HL-60 (cell line): ENCODE measurements around the gene ATXN3.
A peak's percentile ranks its signal among the peaks of the same experiment; 100 is the strongest.

Experiments used
- DNase-seq, 2 experiments: peaks; one replicate each; pipeline ENCODE4 v3.0.0-alpha.2; 2010 to 2020; ENCODE audit warnings: low read depth in 1 of 2, low spot score in 1 of 2
- H3K27ac ChIP-seq: fragments of 250-450 bp; sonication (Bioruptor Pico); replicated peaks from 2 replicates; pipeline ENCODE4 v1.5.1; 2020; ENCODE audit warnings: mild to moderate bottlenecking, moderate library complexity
- H3K27me3 ChIP-seq: fragments of 250-450 bp; sonication (Bioruptor Pico); 2 replicates; pipeline ENCODE4 v1.5.1; 2021; ENCODE audit warnings: mild to moderate bottlenecking, moderate library complexity; ENCODE audit not compliant: insufficient read depth, poor library complexity, severe bottlenecking
- H3K4me3 ChIP-seq: replicated peaks from 2 replicates; pipeline ENCODE4 v1.5.1; 2011; ENCODE audit warnings: mild to moderate bottlenecking, control low read depth, low read length; ENCODE audit not compliant: insufficient read depth
- CTCF ChIP-seq: IDR thresholded peaks from one replicate; pipeline ENCODE4 v1.5.1; 2011; ENCODE audit warnings: low read length, control low read depth, inconsistent platforms; ENCODE audit not compliant: insufficient read depth
- GABPA ChIP-seq: IDR thresholded peaks from 2 replicates; pipeline ENCODE4 v1.6.1; 2012; ENCODE audit warnings: low read depth
- POLR2AphosphoS5 ChIP-seq: IDR thresholded peaks from 2 replicates; pipeline ENCODE4 v1.6.1; 2012; ENCODE audit warnings: low read depth
- REST ChIP-seq: IDR thresholded peaks from 2 replicates; pipeline ENCODE4 v1.6.1; 2012; ENCODE audit warnings: low read depth; ENCODE audit not compliant: insufficient replicate concordance
- SPI1 ChIP-seq: IDR thresholded peaks from 2 replicates; pipeline ENCODE4 v1.6.1; 2012; ENCODE audit warnings: low read depth, mild to moderate bottlenecking, borderline replicate concordance

Gene ATXN3

GRCh38 chr14:92040431-92041051 is 65.8 kb downstream of the ATXN3 start:
- Histone ChIP-seq H3K27ac (peak overlapping the region; percentile 94), H3K27me3 (no peaks in the 10 kb centered on the region), H3K4me3 (peak overlapping the region; percentile 74)
- peak; percentile 45 to 56 for DNase-seq
- TF ChIP-seq SPI1 (peak; percentile 50; the same call in 1 of the 2 replicates), GABPA (no peak), REST (no peak), CTCF (no peak), POLR2AphosphoS5 (peak; percentile 37; the same call in 1 of the 2 replicates)

GRCh38 chr14:92039719-92040430 is 66.5 kb downstream of the ATXN3 start, which contains the start of gene TRIP11:
Gene TRIP11, minus strand, starts transcription at chr14:92040059. Its CDS starts 374 bp downstream, at chr14:92039685.
- Histone ChIP-seq H3K27me3 (no peaks in the 10 kb centered on the region), H3K4me3 (peak within 1 kb of the TSS; percentile 74), H3K27ac (peak within 1 kb of the TSS; percentile 94)
- TF ChIP-seq CTCF: no peak
- no peak for TF ChIP-seq SPI1
- peak; percentile 72 for TF ChIP-seq REST
- TF ChIP-seq POLR2AphosphoS5: peak; percentile 97
- peak; percentile 69 for TF ChIP-seq GABPA
- peak; percentile 79 to 97 for DNase-seq

GRCh38 chr14:92039063-92039718 is 67.2 kb downstream of the ATXN3 start:
- no peaks in the 10 kb centered on the region for H3K27me3 ChIP-seq
- peak in 1 of 2 experiments; percentile 38 for DNase-seq
- TF ChIP-seq POLR2AphosphoS5 (no peak), SPI1 (no peak), CTCF (no peak)

More at GRCh38 chr14:92039063-92039718, 67.2 kb downstream of the ATXN3 start:
- Histone ChIP-seq H3K4me3 (peak overlapping the region; percentile 74), H3K27ac (peak overlapping the region; percentile 94)
